Activated CD4-positive, alpha-beta T cell treated with anti-CD3 and anti-CD28 coated beads, Interleukin-2, amount 10 ng/mL, durations not matched to agents 24 days and 14 days (primary cell): ENCODE measurements around the gene HJV. TPM values are rescaled to one million over a fixed set of nuclear protein-coding genes. Genes with fewer than 3 reads are reported as not detected.

ENCODE experiments used
- DNase-seq: peaks from one replicate; pipeline ENCODE4 v3.0.0; 2022
- H3K27ac Mint-ChIP-seq: one replicate; pipeline ENCODE4 v1.8.0; 2022; ENCODE audit warnings: mild to moderate bottlenecking, mixed read lengths
- H3K27me3 Mint-ChIP-seq: one replicate; pipeline ENCODE4 v1.8.0; 2022; ENCODE audit warnings: mixed read lengths
- H3K36me3 Mint-ChIP-seq: one replicate; pipeline ENCODE4 v1.8.0; 2022; ENCODE audit warnings: low read depth, mild to moderate bottlenecking, mixed read lengths
- H3K4me1 Mint-ChIP-seq: one replicate; pipeline ENCODE4 v1.8.0; 2021; ENCODE audit warnings: mixed read lengths
- H3K4me3 Mint-ChIP-seq: one replicate; pipeline ENCODE4 v1.8.0; 2022; ENCODE audit warnings: mild to moderate bottlenecking, moderate library complexity, mixed read lengths
- H3K9me3 Mint-ChIP-seq: one replicate; pipeline ENCODE4 v1.8.0; 2021; ENCODE audit warnings: mixed read lengths
- intact Hi-C: fragments of 100-400 bp; cut with micrococcal nuclease; formaldehyde crosslinking; loops from one replicate; pipeline ENCODE4 v1.15.1; 2023
- total RNA-seq: library from RNA; stranded (reverse); gene quantifications from 2 replicates; pipeline ENCODE4 v1.2.3, GENCODE V29; 2022

HJV gene
- total RNA-seq, 1 donor from 2014 or later, result not detected

DNA sequence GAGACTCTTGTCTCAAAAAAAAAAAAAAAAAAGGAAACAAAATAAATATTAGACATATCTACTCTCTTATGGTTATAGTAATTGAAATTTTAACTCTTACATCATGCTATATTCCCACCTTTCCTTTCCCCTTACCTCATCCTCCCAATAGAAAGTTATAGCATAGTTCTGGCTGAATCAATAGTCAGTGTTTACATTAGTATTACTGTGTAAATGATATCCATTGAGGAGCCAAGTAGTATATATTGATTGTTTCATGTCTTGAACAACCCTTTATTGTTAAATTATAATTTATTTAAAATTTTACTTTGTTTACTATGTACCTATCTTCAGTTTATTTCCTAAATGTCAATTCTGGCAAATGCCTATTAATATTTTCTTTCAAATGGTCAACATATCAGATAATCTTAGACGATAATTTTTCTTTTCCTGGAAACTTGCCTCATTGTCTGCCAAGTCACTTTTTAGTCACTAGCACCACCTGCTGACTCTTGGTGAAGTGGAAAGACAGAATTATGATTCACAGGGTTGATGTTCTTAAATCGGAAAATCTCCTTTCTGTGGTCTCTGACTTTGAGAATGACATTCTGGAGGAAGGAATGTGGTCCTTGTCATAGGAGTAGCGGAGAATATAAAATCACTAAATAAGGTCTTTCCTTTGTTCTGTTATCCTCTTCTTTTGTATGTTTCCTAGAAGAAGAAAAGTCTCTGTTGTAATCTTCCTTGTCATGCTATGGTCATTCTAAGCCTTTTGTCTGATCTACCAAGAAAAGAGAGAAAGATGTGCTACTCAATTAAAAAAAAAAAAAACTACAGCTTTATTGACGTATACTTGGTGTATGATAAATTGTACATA, 8.6 kb downstream of the HJV start:
- Mint-ChIP-seq H3K9me3 (no peaks in the 10 kb centered on the region), H3K4me1 (peaks cover 12% of the 10 kb centered on the region), H3K36me3 (no peaks in the 10 kb centered on the region), H3K27me3 (peaks cover 27% of the 10 kb centered on the region), H3K27ac (peak overlapping the region; percentile 28), H3K4me3 (no peak overlapping the region)
- intact Hi-C loops, result loop anchor here (1.0 to 2.0 kb wide), 2 partner anchors 122 to 168 kb away; partner anchors contain the start of gene NUDT17
- DNase-seq, result peak; percentile 90

DNA sequence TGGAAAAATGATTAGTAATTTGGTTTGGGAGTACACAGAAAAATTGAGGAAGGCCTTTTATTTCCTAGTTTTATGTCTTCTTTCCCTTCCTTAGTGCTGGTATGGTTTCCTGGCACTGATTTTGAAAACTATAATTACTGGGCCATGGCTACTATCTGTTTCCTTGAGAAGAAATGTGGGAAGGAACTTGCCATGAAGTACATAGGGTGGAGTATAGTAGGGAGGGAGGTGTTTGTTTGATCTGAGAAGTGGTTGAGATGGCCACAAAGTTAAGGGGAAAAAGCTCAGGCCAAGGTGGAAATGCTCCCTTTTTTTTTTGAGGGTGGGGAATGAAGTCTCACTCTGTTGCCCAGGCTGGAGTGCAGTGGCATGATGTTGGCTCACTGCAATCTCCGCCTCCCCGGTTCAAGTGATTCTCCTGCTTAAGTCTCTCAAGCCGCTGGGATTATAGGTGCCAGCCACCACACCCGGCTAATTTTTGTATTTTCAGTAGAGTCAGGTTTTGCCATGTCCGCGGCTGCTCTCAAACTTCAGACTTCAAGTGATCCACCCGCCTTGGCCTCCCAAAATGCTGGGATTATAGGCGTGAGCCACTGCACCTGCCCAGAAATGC, 11.3 kb downstream of the HJV start:
- peaks cover 7% of the 10 kb centered on the region for H3K27me3 Mint-ChIP-seq
- intact Hi-C loops, result no loop called here
- H3K4me1 Mint-ChIP-seq, result peaks cover 29% of the 10 kb centered on the region
- no peak overlapping the region for H3K4me3 Mint-ChIP-seq
- DNase-seq, result no peak
- H3K27ac Mint-ChIP-seq, result no peak overlapping the region
- H3K9me3 Mint-ChIP-seq, result no peaks in the 10 kb centered on the region
- H3K36me3 Mint-ChIP-seq, result no peaks in the 10 kb centered on the region

DNA sequence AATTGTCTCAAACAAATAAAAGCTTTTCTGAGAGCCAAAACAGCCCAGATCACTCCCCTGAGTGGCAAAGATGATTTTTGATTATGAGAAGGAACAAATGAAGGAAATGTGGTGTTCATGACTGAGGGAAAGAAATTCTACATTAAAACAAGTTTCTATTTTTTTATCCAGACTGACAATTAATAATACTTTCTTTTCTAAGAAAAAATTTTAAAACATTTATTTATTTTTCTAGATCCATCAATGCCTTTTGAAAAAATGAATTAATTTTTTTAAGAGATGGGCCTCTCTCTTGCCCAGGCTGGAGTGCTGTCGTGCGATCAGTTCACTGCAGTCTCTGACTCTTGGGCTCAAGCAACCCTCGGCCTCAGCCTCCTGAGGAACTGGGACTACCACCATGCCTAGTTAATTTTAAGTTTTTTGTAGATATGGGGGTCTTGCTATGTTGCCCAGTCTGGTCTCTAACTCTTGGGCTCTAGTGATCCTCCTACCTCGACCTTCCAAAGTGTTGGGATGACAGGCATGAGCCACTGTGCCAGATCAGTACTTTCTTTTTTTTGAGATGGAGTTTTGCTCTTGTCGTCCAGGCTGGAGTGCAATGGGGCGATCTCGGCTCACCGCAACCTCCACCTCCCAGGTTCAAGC, 13.9 kb downstream of the HJV start:
- Mint-ChIP-seq H3K36me3 (no peaks in the 10 kb centered on the region), H3K27ac (peak overlapping the region; percentile 89), H3K27me3 (no peaks in the 10 kb centered on the region), H3K4me3 (peak overlapping the region; percentile 71), H3K9me3 (no peaks in the 10 kb centered on the region), H3K4me1 (peaks cover 33% of the 10 kb centered on the region)
- no peak for DNase-seq
- intact Hi-C loops, result loop anchor here (1.0 kb wide), 2 partner anchors 11 to 30 kb away; partner anchors contain the start of gene TXNIP

DNA sequence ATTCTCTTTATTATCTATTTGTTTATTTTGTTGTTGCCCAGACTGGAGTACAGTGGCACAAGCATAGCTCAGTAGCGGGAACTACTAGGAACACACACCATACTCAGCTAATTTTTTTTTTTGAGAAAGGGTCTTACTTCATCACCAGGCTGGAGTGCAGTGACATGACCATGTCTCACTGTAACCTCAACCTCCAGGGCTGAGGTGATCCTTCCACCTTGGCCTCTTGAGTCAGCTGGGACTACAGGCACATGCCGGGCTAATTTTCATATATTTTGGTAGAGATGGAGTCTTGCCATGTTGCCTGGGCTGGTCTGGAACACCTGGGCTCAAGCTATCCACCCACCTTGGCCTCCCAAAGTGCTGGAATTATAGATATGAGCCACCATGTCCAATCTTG, 19.8 kb downstream of the HJV start:
- peaks cover 55% of the 10 kb centered on the region for H3K4me1 Mint-ChIP-seq

DNA sequence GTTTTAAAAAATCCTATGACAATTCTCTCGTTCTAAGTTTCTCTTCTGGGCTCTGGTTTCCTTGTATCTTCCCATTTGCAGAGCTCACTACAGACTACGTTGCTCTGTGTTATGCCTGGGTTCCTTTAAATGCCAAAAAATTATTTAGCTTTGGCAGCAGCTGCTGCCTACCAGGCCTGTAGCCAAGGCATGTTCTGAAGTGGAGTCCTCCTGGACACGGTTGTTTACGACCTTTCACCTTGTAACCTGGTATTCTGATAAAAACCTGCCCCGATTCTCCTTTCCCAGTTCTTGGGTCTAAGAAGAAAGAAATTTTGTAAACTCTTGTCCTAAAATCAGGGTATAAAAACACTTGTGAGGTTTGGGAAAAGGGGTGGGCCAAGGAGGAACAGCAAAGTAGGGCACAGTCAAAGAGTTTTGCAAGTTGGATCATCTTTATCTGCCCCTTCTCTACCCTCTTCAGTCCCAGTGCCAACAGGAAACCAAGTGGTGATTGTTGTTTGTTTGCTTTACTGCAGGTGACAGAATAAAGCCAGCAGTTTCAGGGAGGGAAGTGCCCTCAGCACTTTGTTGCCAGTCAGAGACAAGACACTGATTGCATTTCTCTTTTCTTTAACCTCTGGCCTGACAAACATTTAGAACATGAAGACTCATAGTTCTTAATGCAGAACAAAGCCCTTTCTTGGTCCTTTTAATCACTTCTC, 22.1 kb downstream of the HJV start:
- Mint-ChIP-seq H3K9me3 (no peaks in the 10 kb centered on the region), H3K4me1 (peaks cover 45% of the 10 kb centered on the region), H3K27ac (peak overlapping the region; percentile 98), H3K27me3 (no peaks in the 10 kb centered on the region), H3K36me3 (peaks cover 18% of the 10 kb centered on the region), H3K4me3 (peak overlapping the region; percentile 93)
- intact Hi-C loops, result loop anchor here (10.0 kb wide), 1 partner anchor 1545 kb away; the partner anchor contains the start of gene BCL9
- DNase-seq, result peak; percentile 73

More for the DNA sequence above, 19.8 kb downstream of the HJV start:
- no peaks in the 10 kb centered on the region for H3K9me3 Mint-ChIP-seq
- DNase-seq, result no peak
- no peak overlapping the region for H3K27ac Mint-ChIP-seq
- H3K4me3 Mint-ChIP-seq, result no peak overlapping the region
- no peaks in the 10 kb centered on the region for H3K27me3 Mint-ChIP-seq
- H3K36me3 Mint-ChIP-seq, result no peaks in the 10 kb centered on the region
- intact Hi-C loops, result no loop called here

DNA sequence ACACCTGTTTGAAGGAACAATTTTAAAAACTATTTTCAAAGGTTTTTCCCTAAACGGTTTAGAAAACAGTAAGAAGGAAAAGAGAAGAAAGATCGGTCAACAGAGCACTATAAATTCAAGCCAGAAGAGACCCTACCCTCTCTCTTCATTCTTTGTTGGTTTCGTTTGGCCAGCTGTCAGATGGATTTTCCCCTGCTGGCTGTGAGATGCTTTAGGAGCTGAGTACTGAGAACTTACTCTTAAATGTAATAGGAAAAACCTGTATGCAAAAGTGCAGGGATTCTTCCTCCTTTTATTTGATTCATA, 23.9 kb downstream of the HJV start:
- Mint-ChIP-seq H3K4me3 (peak overlapping the region; percentile 93), H3K9me3 (no peaks in the 10 kb centered on the region), H3K4me1 (peaks cover 58% of the 10 kb centered on the region), H3K27me3 (no peaks in the 10 kb centered on the region), H3K27ac (peak overlapping the region; percentile 98), H3K36me3 (peaks cover 36% of the 10 kb centered on the region)
- intact Hi-C loops, result loop anchor here (2.0 to 10.0 kb wide), 2 partner anchors 55 to 1547 kb away; partner anchors contain the start of gene BCL9
- no peak for DNase-seq

DNA sequence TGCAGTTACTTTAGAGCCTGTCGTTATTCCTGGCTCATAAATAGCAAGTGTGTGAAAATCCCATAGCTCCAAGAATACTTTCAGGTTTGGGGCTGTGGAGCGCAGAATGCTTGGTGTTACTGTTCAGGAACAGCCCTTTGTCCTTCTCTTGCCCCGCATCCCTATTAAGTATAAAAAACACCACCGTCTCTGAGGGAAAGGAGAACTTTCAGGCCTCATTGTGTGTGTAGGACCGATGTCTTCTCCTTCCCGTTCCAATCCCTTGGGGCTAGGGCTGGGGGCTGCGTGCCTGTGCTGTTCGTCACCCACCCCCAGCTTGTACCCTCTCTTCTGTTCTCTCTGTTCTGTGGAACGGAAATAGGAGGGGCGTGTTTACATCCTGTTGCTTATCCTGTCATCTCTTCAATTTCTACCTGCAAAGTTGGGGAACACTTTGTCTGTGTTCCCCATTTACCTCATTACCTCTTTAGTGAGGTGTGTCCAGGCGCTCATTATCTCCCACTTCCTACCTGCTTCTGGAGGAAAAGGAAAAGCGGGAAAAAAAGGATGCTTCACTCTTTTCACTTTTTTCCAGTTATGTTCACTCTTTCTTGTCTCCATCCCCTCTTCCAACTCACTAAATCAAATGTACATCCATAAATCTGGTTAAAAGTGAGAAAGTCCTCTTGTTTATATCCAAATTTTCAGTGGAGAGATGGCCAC, 24.4 kb downstream of the HJV start:
- peak overlapping the region; percentile 93 for H3K4me3 Mint-ChIP-seq
- intact Hi-C loops, result loop anchor here (2.0 to 10.0 kb wide), 2 partner anchors 56 to 1548 kb away; partner anchors contain the start of gene BCL9
- no peaks in the 10 kb centered on the region for H3K9me3 Mint-ChIP-seq
- DNase-seq, result peak; percentile 91
- H3K36me3 Mint-ChIP-seq, result peaks cover 40% of the 10 kb centered on the region
- H3K4me1 Mint-ChIP-seq, result peaks cover 63% of the 10 kb centered on the region
- H3K27ac Mint-ChIP-seq, result peak overlapping the region; percentile 98
- H3K27me3 Mint-ChIP-seq, result no peaks in the 10 kb centered on the region

DNA sequence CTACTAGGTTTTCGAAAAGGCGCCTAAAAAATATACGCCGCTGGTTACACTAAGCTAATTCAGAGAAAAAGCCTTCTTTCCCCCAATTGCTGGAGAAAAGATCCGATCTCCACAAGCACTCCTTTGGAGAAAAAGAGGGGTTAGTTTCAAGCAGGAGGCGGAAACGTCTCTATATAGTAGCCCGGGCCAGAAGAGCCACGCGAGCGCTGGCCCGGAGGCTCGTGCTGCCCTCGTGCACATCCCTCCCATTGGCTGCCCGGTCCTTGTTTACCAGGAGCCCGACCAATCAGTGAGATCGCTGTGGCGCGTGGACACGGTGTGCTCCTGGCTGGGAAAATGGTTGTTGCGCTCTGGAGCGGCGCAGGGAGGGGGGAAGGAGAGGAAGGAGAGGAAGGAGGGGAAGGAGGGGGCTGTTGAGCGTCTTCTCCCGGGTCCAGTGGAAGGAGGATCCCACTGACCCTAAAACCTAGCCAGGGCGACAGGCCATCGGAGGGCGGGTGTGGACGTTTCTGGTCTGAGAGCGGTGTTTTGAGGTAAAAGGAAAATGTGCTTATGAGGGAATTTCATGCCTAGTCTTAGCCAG, 25.0 kb downstream of the HJV start, which contains the start of gene TXNIP:
Gene TXNIP (minus strand): TSS at position 147 of the 583 bp plus-strand sequence. CDS start 313 bp downstream, outside the sequence.
- Mint-ChIP-seq H3K36me3 (peaks cover 46% of the 10 kb centered on the region), H3K4me3 (peak within 1 kb of the TSS; percentile 93), H3K4me1 (peaks cover 68% of the 10 kb centered on the region), H3K27ac (peak within 1 kb of the TSS; percentile 98), H3K9me3 (no peaks in the 10 kb centered on the region), H3K27me3 (no peaks in the 10 kb centered on the region)
- DNase-seq, result peak; percentile 98
- intact Hi-C loops, result loop anchor here (1.0 to 10.0 kb wide), 7 partner anchors 11 to 1548 kb away; partner anchors contain the start of genes ANKRD34A, BCL9, POLR3GL and RBM8A

DNA sequence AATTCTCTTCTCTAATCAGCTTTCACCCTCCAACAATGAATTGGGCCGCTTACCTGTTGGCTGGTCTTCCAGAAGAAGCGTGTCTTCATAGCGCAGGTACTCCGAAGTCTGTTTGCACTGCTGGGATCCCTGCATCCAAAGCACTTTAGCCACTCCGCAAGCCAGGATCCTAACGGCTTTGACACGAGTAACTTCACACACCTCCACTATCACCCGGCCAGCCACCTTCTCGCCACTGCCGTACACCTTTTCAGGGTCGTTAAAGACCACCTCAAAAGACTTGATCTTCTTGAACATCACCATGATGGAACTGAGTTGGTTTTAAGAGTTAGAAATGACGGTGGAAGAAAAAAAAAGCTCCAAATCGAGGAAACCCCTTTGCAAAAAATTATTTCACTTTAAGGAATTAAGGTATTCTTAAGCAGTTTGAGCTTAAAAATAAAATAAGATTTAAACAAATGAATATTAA, 25.5 kb downstream of the HJV start:
- peaks cover 48% of the 10 kb centered on the region for H3K36me3 Mint-ChIP-seq
- peak overlapping the region; percentile 98 for H3K27ac Mint-ChIP-seq
- intact Hi-C loops, result loop anchor here (1.0 to 10.0 kb wide), 7 partner anchors 11 to 1549 kb away; partner anchors contain the start of genes ANKRD34A, BCL9, POLR3GL and RBM8A
- H3K27me3 Mint-ChIP-seq, result no peaks in the 10 kb centered on the region
- H3K9me3 Mint-ChIP-seq, result no peaks in the 10 kb centered on the region
- H3K4me1 Mint-ChIP-seq, result peaks cover 69% of the 10 kb centered on the region
- peak; percentile 72 for DNase-seq
- peak overlapping the region; percentile 93 for H3K4me3 Mint-ChIP-seq

DNA sequence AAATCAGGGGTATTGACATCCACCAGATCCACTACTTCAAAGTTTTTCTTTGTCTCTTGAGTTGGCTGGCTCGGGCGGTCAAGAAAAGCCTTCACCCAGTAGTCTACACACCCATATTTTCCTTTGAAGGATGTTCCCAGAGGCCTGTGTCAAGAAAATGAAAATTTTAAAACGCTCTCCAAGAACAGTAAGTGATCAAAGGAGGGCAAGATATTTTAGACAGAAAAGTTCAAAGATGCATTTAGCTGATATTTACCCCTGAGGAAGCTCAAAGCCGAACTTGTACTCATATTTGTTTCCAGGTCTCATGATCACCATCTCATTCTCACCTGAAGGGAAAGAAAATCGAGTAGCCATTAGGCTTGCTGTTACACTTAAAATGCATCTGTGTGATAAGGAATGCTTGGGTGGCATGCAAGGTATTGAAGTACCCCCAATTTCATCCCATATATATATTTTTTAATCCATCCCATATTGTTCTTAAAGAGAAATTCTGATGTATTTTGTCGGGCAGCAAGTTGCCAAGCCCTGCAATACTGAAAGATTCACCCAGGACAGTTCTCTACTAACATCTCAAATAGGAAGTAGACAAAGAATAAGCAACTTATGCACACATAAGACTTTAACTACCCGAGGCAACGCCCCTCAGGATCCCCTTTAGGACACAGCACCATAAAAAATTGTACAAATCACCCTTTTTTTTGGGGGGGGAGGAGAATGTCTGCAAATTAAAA, 26.2 kb downstream of the HJV start:
- Mint-ChIP-seq H3K27me3 (no peaks in the 10 kb centered on the region), H3K4me1 (peaks cover 74% of the 10 kb centered on the region), H3K4me3 (peak overlapping the region; percentile 93), H3K27ac (peak overlapping the region; percentile 98), H3K9me3 (no peaks in the 10 kb centered on the region), H3K36me3 (peaks cover 48% of the 10 kb centered on the region)
- intact Hi-C loops, result loop anchor here (10.0 kb wide), 1 partner anchor 1549 kb away; the partner anchor contains the start of gene BCL9
- DNase-seq, result no peak

DNA sequence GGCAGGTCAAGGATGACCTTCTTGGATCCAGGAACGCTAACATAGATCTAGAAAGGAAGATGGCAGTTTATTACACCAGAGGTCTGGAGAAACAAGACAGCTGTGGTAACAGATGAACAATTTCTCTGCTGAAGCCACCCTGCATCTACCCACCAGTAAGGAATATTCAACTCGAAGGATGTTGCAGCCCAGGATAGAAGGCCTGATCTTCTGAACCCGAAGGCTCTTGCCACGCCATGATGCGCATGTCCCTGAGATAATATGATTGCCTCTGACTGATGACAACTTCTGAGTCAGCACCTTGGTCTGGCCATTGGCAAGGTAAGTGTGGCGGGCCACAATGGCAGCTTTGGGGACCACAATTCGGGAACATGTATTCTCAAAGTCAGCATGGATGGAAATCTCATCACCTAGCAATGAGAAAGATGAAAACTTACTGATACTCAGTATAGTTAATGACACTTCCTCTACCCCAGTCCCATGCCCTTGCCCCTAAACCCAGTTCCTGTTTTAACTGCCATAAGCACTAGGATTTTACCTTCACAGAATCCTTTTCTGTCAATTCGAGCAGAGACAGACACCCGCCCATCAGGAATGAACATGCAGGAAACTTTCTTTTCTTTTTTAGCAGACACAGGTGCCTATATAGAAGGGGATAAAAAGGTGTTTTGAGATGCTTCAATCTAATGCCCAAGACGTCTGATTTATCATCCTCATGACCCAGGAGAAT, 27.0 kb downstream of the HJV start:
- Mint-ChIP-seq H3K9me3 (no peaks in the 10 kb centered on the region), H3K27me3 (no peaks in the 10 kb centered on the region), H3K4me1 (peaks cover 70% of the 10 kb centered on the region), H3K36me3 (peaks cover 48% of the 10 kb centered on the region), H3K27ac (peak overlapping the region; percentile 98), H3K4me3 (peak overlapping the region; percentile 93)
- intact Hi-C loops, result loop anchor here (10.0 kb wide), 1 partner anchor 1550 kb away; the partner anchor contains the start of gene BCL9
- DNase-seq, result peak; percentile 77
